Stimulated activated CD8-positive, alpha-beta memory T cell treated with anti-CD3 and anti-CD28 coated beads, Interleukin-15, amount 100 ng/mL, for 1 hour (primary cell): ENCODE measurements around the gene SCGB3A1.

Experiments used
- DNase-seq: peaks from one replicate; pipeline ENCODE4 v3.0.0-alpha.2; 2020; ENCODE audit warnings: low read depth

SCGB3A1 gene

DNA sequence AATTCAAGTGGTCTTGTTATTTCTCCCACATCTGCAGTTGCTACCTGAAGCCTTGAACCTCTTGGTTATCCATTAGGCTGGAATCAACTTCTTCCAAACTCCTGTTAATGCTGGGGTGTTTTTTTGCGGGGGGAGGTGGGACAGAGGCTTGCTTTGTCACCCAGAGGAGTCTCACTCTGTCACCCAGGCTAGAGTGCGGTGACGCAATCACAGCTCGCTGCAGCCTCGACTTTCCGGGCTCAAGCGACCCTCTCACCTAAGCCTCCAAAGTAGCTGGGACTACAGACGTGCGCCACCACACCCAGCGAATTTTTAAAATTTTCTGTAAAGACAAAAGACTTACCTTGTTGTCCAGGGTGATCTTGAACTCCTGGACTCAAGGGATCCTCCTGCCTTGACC, 4.4 kb downstream of the SCGB3A1 start:
- no peak for DNase-seq

DNA sequence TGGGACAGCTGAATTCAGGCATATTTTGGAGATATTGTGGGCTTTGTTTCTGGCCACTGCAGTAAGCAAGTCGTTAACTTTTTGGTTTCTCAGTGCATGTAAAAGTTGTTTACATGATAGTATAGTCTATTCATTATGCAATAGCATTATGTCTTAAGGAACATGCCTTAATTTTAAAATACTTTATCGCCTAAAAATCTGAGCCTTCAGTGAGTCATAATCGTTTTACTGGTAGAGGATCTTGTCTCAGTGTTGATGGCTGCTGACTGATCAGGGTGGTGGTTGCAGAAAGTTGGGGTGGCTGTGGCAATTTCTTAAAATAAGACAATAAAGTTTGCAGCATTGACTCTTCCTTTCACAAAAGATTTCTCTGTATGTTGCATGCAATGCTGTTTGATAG, 5.1 kb downstream of the SCGB3A1 start:
- no peak for DNase-seq

DNA sequence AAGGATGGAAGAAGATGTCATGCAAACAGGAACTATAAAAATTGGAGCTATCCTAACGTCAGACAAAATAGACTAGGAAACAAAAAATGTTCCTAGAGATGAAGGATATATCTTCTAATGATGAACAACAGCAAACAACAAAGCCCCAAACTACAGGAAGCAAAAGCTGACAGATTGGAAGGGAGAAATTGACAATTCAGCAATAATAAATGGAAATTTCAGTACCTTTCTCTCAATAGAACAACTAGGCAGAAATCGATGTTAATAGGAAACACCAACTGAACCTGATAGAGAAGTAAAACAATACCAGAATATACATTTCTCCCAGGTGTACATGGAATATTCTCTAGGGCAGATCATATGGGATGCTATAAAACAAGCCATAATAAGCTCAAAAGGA, 7.6 kb downstream of the SCGB3A1 start:
- no peak for DNase-seq

DNA sequence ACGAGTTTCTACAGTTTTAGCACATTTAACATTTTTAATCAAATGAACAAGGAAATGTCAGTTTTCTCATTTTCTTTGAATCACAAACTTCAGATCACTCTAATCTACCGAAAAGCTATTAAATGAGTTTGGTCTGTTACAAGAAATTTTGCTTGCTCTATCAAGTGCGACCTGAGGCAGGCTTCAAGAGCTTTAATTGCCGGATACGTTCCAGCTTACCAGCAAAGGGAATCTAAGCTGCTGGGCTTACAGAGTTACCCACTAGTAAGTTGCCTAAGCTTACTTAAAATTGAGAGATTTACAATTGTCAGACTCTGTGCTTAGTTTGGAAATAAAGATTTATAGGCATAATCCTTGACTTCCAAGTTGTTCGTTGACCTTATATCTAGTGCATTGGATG, 10.6 kb downstream of the SCGB3A1 start:
- no peak for DNase-seq

DNA sequence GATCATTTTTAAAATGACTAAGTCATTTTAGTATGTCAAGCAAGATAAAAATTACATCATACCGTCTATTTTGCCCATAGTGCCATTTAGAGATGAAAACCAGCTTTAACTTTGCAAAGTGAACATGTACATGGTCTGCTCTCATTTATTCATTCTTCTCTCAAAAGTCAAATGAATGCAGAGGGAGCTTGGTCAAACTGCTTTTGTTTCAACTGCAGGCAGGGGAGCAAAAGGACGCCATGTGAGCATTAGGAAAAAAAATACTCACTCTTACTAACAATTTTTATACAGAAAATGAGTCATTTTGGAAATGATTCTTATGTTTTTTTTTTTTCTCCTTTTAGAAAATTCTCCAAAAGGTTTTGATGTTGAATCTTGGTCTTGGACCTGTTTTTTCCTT, 15.7 kb downstream of the SCGB3A1 start:
- no peak for DNase-seq

DNA sequence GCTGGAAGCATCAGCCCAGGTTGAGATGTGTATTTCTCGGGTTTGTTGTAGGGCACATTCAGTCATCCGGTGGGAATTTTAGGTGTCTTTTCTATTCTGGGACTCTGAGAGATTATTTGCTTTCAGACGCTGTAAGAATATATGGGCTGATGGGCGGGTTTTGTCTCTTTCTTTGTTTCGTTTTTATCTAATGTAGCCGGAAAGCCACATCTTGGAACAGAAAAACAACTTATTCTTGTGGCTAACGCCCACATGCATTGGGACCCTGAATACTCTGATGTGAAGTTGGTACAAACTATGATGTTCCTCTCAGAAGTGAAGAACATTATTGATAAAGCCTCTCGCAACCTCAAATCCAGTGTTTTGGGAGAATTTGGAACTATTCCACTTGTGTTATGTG, 22.4 kb downstream of the SCGB3A1 start:
- no peak for DNase-seq

DNA sequence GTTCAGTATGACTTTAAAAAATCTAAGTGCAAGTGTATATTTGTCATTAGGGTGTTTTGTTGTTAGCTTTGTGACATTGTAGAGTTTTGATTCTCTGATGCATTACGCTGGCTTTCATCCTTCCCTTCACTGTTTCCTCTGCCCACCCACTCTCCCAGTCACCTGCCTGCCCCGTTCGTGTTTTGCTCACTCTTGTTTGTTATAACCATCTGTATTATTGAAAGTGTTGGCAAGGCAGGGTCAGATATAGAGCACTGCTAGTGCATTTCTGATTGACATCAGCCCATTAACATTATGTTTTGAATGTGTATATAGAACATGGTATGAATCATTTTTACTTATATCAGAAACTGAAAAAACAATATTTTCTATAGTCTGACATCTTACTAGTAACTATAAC, 27.3 kb downstream of the SCGB3A1 start:
- no peak for DNase-seq

DNA sequence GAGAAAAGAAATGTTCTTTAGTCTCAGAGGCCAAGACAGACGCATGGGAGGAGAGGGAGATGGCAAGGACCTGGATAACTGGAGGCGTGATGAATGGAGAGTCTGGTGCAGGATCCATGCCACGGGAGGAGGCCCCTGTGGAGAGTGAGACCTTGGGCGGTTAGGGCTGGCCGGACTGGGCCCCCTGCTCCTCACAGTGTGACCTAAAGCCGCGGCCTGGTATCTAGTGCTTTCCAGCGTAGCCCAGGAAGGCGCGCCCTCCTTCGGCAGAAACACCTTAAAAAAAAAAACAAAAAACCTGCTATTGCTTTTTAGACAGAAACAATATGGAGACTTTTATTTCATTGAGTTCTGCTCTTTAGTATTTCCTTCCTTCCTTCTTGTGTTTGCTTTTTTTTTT, 33.1 kb downstream of the SCGB3A1 start:
- DNase-seq = no peak

DNA sequence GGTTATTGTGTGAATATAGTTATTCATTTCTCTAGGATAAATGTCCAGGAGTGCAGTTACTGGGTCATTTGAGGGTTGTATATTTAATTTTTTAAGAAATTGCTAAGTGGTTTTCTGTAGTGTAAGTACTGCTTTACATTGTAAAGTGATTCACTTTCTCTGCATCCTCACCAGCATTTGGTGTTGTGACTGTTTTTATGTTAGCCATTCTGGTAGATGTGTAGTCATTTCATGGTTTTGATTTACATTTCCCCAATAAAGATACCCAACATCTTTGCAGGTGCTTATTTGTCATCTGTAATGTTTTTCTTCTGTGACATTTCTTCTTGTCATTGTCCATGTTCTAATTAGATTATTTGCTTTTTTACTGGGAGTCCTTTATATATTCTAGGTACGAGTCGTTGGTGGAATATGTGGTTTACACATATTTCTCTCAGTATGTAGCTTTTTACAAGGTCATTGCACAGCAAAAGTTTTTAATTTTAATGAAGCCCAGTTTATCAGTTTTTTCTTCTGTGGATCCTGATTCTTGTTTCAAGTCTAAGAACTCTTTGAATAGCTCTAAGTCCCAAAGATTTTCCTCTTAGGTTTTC, 34.0 kb downstream of the SCGB3A1 start:
- no peak for DNase-seq

DNA sequence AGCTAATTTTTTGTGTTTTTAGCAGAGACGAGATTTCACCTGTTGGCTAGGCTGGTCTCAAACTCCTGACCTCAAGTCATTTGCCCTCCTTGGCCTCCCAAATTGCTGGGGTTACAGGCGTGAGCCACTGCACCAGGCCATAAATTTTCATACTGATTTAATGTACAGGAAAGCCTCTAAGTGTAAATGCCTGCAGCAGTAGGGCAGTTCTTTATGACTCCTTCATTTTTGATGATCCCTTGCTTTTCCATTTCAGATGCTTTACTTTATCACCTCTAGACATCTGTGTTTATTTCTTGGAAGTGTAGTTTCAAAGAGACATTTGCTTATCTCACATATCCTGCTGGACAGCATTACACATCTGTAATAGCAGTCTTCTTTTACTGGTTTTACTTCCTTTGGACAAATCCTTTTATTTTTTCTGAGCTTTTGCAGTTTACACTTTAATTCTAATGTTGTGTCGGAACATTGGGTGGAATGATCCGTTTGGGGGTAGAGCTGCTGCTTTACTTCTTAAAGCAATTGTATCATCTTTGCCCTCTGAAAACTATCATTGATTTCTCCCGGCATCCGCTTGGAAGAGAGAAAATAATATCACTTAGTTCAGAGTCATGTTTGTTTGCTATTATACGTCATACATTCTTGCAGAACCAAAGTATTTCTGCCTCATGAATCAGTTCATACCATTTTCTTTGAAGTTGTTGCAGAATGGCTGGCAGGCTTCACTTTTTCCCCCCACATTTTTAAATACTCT, 36.0 kb downstream of the SCGB3A1 start:
- no peak for DNase-seq

DNA sequence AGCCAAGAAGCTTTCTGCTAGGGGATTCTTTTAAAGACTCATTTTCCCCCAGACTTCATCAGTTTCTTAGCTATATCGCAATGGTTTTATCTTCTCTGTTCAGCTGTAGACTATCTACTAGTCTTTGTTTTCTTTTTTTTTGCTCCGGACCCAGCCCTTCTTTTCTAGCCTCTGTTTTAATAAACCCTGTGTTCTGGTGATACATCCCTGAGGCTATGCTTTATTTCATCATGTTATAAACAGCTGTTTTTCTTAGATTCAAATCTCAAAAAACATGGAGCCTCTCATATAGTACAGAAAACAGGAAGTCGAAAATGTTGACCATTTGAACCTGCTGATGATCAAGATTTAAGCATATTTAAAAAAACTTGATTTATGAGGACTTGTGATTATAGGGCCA, 37.8 kb downstream of the SCGB3A1 start:
- DNase-seq = no peak

DNA sequence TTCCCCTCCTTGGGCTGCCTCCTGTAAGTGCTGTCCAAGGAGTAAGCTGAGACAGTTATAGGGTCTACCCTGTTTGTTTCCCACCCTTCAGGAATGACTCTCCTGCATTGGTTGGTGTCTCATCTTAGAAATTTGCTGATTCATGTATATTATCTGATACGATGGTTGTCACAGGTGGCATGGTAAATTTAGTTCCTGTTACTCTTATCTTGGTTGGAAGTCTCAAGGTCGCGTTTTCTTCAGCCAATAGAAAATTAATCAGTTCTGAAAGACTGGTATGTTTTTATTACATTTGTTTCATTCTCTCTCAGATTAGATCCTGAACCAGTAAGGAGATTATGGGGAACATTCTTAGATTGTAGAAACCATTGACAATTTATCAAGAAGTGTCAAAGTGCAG, 42.7 kb downstream of the SCGB3A1 start:
- no peak for DNase-seq

DNA sequence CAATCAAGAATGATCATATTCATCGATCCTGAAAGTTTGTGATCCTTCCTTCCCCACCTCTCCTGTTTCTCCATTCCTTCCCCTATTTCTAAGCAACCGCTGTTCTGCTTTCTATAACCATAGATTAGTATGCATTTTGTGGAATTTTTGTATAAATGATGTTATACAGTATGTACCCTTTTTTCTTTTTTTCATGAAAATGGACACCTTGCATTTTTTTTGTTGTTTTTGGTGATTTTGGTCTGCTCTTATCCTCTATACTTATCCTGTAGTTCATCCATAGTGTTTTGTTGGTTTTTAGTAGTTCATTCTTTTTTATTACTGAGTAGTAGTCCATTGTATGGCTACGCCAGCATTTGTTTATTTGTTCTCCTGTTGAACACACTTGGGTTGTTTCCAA, 46.1 kb downstream of the SCGB3A1 start:
- DNase-seq = no peak

DNA sequence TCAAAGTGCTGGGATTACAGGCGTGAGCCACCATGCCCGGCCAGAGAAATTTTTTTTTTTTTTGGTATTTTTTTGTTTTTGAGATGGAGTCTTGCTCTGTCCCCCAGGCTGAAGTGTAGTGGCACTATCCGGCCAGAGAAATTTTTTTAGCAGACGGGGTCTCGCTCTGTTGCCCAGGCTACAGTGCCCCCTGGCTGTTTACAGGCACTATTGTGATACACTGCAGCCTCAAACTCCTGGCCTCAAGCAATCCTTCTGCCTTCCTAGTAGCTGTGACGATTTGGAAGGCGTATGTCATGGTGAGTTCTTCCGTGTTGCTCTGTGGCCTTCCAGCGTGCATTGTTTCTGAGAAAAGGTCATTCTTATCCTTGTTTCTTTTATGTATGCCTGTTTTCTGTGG, 49.6 kb downstream of the SCGB3A1 start:
- no peak for DNase-seq
